Mesenchymal stem cell (in vitro differentiated cells and primary cell): ENCODE data around the gene APOM.

Source experiments
- DNase-seq: peaks from one replicate; pipeline ENCODE4 v3.0.0-alpha.2; 2013
- H2AFZ ChIP-seq: one replicate; pipeline ENCODE4 v1.6.1; 2013; ENCODE audit warnings: low read depth, mild to moderate bottlenecking, control low read depth, inconsistent platforms, low read length, moderate library complexity
- H2AK5ac ChIP-seq: 2 replicates; pipeline ENCODE4 v1.6.1; 2013; ENCODE audit warnings: low read length, moderate library complexity, mild to moderate bottlenecking, inconsistent platforms; ENCODE audit not compliant: severe bottlenecking
- H2BK120ac ChIP-seq: one replicate; pipeline ENCODE4 v1.6.1; 2013; ENCODE audit warnings: low read depth, mild to moderate bottlenecking, inconsistent platforms, low read length, moderate library complexity
- H2BK12ac ChIP-seq, 2 experiments: one replicate each; pipeline ENCODE4 v1.6.1; 2013; ENCODE audit warnings: inconsistent platforms in 2 of 2, low read length in 2 of 2, mild to moderate bottlenecking in 2 of 2, moderate library complexity in 2 of 2, control low read depth in 1 of 2
- H2BK15ac ChIP-seq: one replicate; pipeline ENCODE4 v1.6.1; 2013; ENCODE audit warnings: mild to moderate bottlenecking, low read depth, inconsistent platforms; ENCODE audit not compliant: poor library complexity, severe bottlenecking
- H2BK5ac ChIP-seq: 2 replicates; pipeline ENCODE4 v1.6.1; 2013; ENCODE audit warnings: low read depth, mild to moderate bottlenecking, low read length, control low read depth, inconsistent platforms; ENCODE audit not compliant: poor library complexity, severe bottlenecking
- H3K14ac ChIP-seq, 2 experiments: one replicate each; pipeline ENCODE4 v1.6.1; 2013; ENCODE audit warnings: inconsistent platforms in 2 of 2, low read length in 2 of 2, control low read depth in 1 of 2, mild to moderate bottlenecking in 1 of 2, moderate library complexity in 1 of 2
- H3K18ac ChIP-seq, 2 experiments: one replicate each; pipeline ENCODE4 v1.6.1; 2013; ENCODE audit warnings: inconsistent platforms in 2 of 2, low read length in 2 of 2, control low read depth in 1 of 2, low read depth in 1 of 2, mild to moderate bottlenecking in 1 of 2
- H3K23ac ChIP-seq, 2 experiments: one replicate each; pipeline ENCODE4 v1.6.1; 2013; ENCODE audit warnings: inconsistent platforms in 2 of 2, low read length in 2 of 2, mild to moderate bottlenecking in 2 of 2, moderate library complexity in 2 of 2, control low read depth in 1 of 2
- H3K27ac ChIP-seq: 2 replicates; pipeline ENCODE4 v1.5.1; 2013; ENCODE audit warnings: mild to moderate bottlenecking, moderate library complexity, low read length, control low read depth, inconsistent platforms; ENCODE audit not compliant: poor library complexity, severe bottlenecking
- H3K27me3 ChIP-seq, 2 experiments: 2 replicates each; pipeline versions ENCODE4 v1.6.1 to v1.7.0; 2013; ENCODE audit warnings: low read length in 2 of 2, mild to moderate bottlenecking in 2 of 2, moderate library complexity in 2 of 2, control low read depth in 1 of 2, inconsistent platforms in 1 of 2; ENCODE audit not compliant: control insufficient read depth in 1 of 2, insufficient read depth in 1 of 2
- H3K36me3 ChIP-seq, 2 experiments: 2 replicates each; pipeline versions ENCODE4 v1.6.1 to v1.7.0; 2013; ENCODE audit warnings: low read length in 2 of 2, control low read depth in 1 of 2, inconsistent platforms in 1 of 2, low read depth in 1 of 2, mild to moderate bottlenecking in 1 of 2; ENCODE audit not compliant: insufficient read depth in 2 of 2, control insufficient read depth in 1 of 2
- H3K4ac ChIP-seq, 2 experiments: one replicate each; pipeline ENCODE4 v1.6.1; 2013; ENCODE audit warnings: inconsistent platforms in 2 of 2, low read length in 2 of 2, mild to moderate bottlenecking in 2 of 2, moderate library complexity in 2 of 2, control low read depth in 1 of 2, low read depth in 1 of 2
- H3K4me1 ChIP-seq: 2 replicates; pipeline ENCODE4 v1.6.1; 2013; ENCODE audit warnings: low read depth, low read length, control low read depth; ENCODE audit not compliant: control insufficient read depth, insufficient read depth
- H3K4me2 ChIP-seq: 2 replicates; pipeline ENCODE4 v1.6.1; 2013; ENCODE audit warnings: low read length, mild to moderate bottlenecking, inconsistent platforms; ENCODE audit not compliant: poor library complexity, severe bottlenecking
- H3K4me3 ChIP-seq, 2 experiments: 2 replicates each; pipeline versions ENCODE4 v1.5.1 to v1.7.0; 2013; ENCODE audit warnings: low read length in 2 of 2, mild to moderate bottlenecking in 2 of 2, control low read depth in 1 of 2, low read depth in 1 of 2; ENCODE audit not compliant: insufficient read depth in 1 of 2
- H3K79me1 ChIP-seq: replicated peaks from 2 replicates; pipeline ENCODE4 v1.6.1; 2013; ENCODE audit warnings: mild to moderate bottlenecking, control low read depth, low read length, inconsistent platforms; ENCODE audit not compliant: poor library complexity, severe bottlenecking
- H3K9ac ChIP-seq: 2 replicates; pipeline ENCODE4 v1.7.0; 2013; ENCODE audit warnings: mild to moderate bottlenecking, low read length, moderate library complexity
- H3K9me3 ChIP-seq: 2 replicates; pipeline ENCODE4 v1.7.0; 2013; ENCODE audit warnings: mild to moderate bottlenecking, low read length; ENCODE audit not compliant: control insufficient read depth
- H4K8ac ChIP-seq: one replicate; pipeline ENCODE4 v1.6.1; 2013; ENCODE audit warnings: inconsistent platforms, mild to moderate bottlenecking, low read length, moderate library complexity
- H4K91ac ChIP-seq: one replicate; pipeline ENCODE4 v1.6.1; 2013; ENCODE audit warnings: mild to moderate bottlenecking, low read length, inconsistent platforms
- WGBS: methylation state at CpG from one replicate; pipeline ENCODE4 v1.1.7; 2013; ENCODE audit warnings: mixed read lengths; 5-methylcytosine and 5-hydroxymethylcytosine counted together

Gene APOM

DNA sequence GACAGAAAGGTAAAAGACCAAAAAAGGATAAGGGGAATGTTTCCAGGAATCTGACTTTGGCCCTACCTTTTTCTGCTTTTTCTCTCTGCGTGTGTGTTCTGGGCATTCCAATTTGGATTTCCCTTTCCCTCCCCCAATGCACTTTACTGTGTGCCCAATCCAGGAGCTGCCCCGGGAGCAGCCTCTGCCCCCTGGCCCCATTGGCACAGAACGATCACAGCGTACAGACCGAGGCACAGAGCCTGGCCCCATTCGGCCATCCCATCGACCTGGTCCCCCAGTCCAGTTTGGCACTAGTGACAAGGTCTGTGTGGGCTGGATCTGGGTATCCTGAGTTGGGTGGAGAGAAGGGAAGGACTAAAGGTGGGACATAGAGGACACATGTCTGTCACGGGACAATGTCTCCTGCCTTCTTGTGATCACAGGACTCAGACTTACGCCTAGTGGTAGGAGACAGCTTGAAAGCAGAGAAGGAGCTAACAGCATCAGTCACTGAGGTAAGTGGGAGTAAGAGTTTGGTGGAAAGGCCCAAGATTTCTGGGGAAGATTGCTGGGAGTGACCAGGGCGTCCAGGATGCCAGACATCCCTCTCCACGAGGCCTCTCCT is 20.6 kb upstream of the APOM start:
- no peak overlapping the region for H4K91ac ChIP-seq
- H2AFZ ChIP-seq: no peak overlapping the region
- H3K27ac ChIP-seq: no peak overlapping the region
- no peak overlapping the region for H3K14ac ChIP-seq
- no peaks in the 10 kb centered on the region for H3K27me3 ChIP-seq
- H4K8ac ChIP-seq: no peak overlapping the region
- H3K9ac ChIP-seq: peak overlapping the region; percentile 60
- DNase-seq: no peak
- H2BK5ac ChIP-seq: no peak overlapping the region
- no peaks in the 10 kb centered on the region for H3K9me3 ChIP-seq
- H2BK15ac ChIP-seq: no peak overlapping the region
- no peak overlapping the region for H2AK5ac ChIP-seq
- WGBS: 87% methylated on average over 11 of the region's 11 CpGs
- peaks cover 90 to 97% of the 10 kb centered on the region in 2 experiments for H3K36me3 ChIP-seq
- peaks cover 1% of the 10 kb centered on the region for H3K4me1 ChIP-seq
- no peak overlapping the region for H3K18ac ChIP-seq
- H3K23ac ChIP-seq: peak overlapping the region in 1 of 2 experiments; percentile 27
- H3K79me1 ChIP-seq: peaks cover 17% of the 10 kb centered on the region
- H3K4me2 ChIP-seq: no peak overlapping the region
- no peak overlapping the region for H3K4ac ChIP-seq
- H2BK12ac ChIP-seq: no peak overlapping the region
- no peak overlapping the region for H2BK120ac ChIP-seq
- no peak overlapping the region for H3K4me3 ChIP-seq

GRCh38 chr6:31636698-31637596 is 18.7 kb upstream of the APOM start:
- Histone ChIP-seq H2BK12ac (no peak overlapping the region), H2AFZ (no peak overlapping the region), H4K8ac (no peak overlapping the region), H3K4me2 (no peak overlapping the region), H2AK5ac (no peak overlapping the region), H3K9ac (no peak overlapping the region), H3K79me1 (peaks cover 17% of the 10 kb centered on the region), H3K4me1 (peaks cover 1% of the 10 kb centered on the region), H2BK5ac (no peak overlapping the region), H2BK120ac (no peak overlapping the region), H3K36me3 (peaks cover 90 to 97% of the 10 kb centered on the region in 2 experiments), H3K27me3 (no peaks in the 10 kb centered on the region), H3K4me3 (no peak overlapping the region), H3K14ac (no peak overlapping the region), H3K27ac (no peak overlapping the region), H3K9me3 (no peaks in the 10 kb centered on the region), H3K23ac (no peak overlapping the region), H3K4ac (no peak overlapping the region), H2BK15ac (no peak overlapping the region), H3K18ac (no peak overlapping the region), H4K91ac (no peak overlapping the region)
- 92% methylated on average over 26 of the region's 27 CpGs for WGBS
- no peak for DNase-seq

DNA sequence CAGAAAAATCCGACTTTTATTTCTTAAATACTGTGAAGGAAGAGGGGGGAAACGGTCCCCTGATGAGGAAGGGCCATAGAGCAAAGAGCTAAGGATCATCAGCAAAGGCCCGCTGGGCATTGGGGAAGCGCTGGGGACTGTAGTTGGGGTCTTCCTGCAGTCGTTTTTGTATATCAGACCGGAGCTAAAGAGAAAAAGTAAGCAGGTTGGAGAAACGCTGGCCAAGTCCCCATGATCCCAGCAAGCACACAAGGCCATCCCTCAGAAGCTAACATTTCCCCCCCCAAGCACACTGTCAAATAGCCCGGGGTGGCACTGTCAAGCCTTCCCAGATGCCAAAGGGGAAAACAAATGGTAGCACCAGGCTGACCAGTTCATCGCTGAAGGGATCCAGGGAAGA is 16.7 kb upstream of the APOM start:
- H3K14ac ChIP-seq: no peak overlapping the region
- H3K4me2 ChIP-seq: no peak overlapping the region
- H4K91ac ChIP-seq: no peak overlapping the region
- no peak overlapping the region for H2BK120ac ChIP-seq
- no peak overlapping the region for H3K27ac ChIP-seq
- H2AFZ ChIP-seq: no peak overlapping the region
- H3K9ac ChIP-seq: peak overlapping the region; percentile 62
- H3K27me3 ChIP-seq: no peaks in the 10 kb centered on the region
- H2BK12ac ChIP-seq: no peak overlapping the region
- H3K23ac ChIP-seq: no peak overlapping the region
- no peaks in the 10 kb centered on the region for H3K9me3 ChIP-seq
- peaks cover 23% of the 10 kb centered on the region for H3K79me1 ChIP-seq
- H3K36me3 ChIP-seq: peaks cover 87 to 94% of the 10 kb centered on the region in 2 experiments
- H2AK5ac ChIP-seq: no peak overlapping the region
- WGBS: 93% methylated on average over 9 of the region's 9 CpGs
- H3K18ac ChIP-seq: no peak overlapping the region
- H2BK15ac ChIP-seq: no peak overlapping the region
- no peak overlapping the region for H3K4ac ChIP-seq
- no peak overlapping the region for H3K4me3 ChIP-seq
- no peak overlapping the region for H2BK5ac ChIP-seq
- no peak overlapping the region for H4K8ac ChIP-seq
- no peak for DNase-seq
- peaks cover 3% of the 10 kb centered on the region for H3K4me1 ChIP-seq

- H3K27me3 ChIP-seq: no peaks in the 10 kb centered on the region
- no peak overlapping the region for H3K14ac ChIP-seq
- H4K8ac ChIP-seq: no peak overlapping the region
- no peak overlapping the region for H4K91ac ChIP-seq
- H2BK120ac ChIP-seq: no peak overlapping the region
- peak; percentile 58 for DNase-seq
- no peak overlapping the region for H3K18ac ChIP-seq
- H2AFZ ChIP-seq: no peak overlapping the region
- peaks cover 24% of the 10 kb centered on the region for H3K79me1 ChIP-seq
- peak overlapping the region; percentile 62 for H3K9ac ChIP-seq
- H3K9me3 ChIP-seq: no peaks in the 10 kb centered on the region
- H3K36me3 ChIP-seq: peaks cover 87 to 94% of the 10 kb centered on the region in 2 experiments
- no peak overlapping the region for H2AK5ac ChIP-seq
- H3K4me1 ChIP-seq: peaks cover 3% of the 10 kb centered on the region
- 91% methylated on average over 8 of the region's 10 CpGs for WGBS
- no peak overlapping the region for H2BK15ac ChIP-seq
- no peak overlapping the region for H3K4ac ChIP-seq
- H3K4me2 ChIP-seq: no peak overlapping the region
- no peak overlapping the region for H3K23ac ChIP-seq
- no peak overlapping the region for H2BK12ac ChIP-seq
- no peak overlapping the region for H3K4me3 ChIP-seq
- no peak overlapping the region for H2BK5ac ChIP-seq
- H3K27ac ChIP-seq: no peak overlapping the region
Measured at GRCh38 chr6:31639449-31639861, 16.2 kb upstream of the APOM start.
